HEK293 (cell line): ENCODE measurements around the gene BCR.

Source experiments
- FEZF1 ChIP-seq: fragments of 450-650 bp; formaldehyde crosslinking; IDR thresholded peaks from 2 replicates; pipeline ENCODE4 v1.5.1; 2016; ENCODE audit warnings: missing biosample characterization, missing genetic modification characterization
- GLI4 ChIP-seq: fragments of 450-650 bp; formaldehyde crosslinking; IDR thresholded peaks from 2 replicates; pipeline ENCODE4 v1.5.1; 2016; ENCODE audit warnings: missing biosample characterization, missing genetic modification characterization
- KLF7 ChIP-seq: fragments of 450-650 bp; formaldehyde crosslinking; IDR thresholded peaks from 2 replicates; pipeline ENCODE4 v1.5.1; 2016; ENCODE audit warnings: missing biosample characterization, missing genetic modification characterization, borderline replicate concordance
- OVOL3 ChIP-seq: fragments of 450-650 bp; formaldehyde crosslinking; IDR thresholded peaks from 2 replicates; pipeline ENCODE4 v1.5.1; 2016; ENCODE audit warnings: missing biosample characterization, missing genetic modification characterization
- SP3 ChIP-seq: fragments of 450-650 bp; formaldehyde crosslinking; IDR thresholded peaks from 2 replicates; pipeline ENCODE4 v1.5.1; 2016; ENCODE audit warnings: missing biosample characterization, missing genetic modification characterization
- YY1 ChIP-seq: fragments of 450-650 bp; formaldehyde crosslinking; IDR thresholded peaks from 2 replicates; pipeline ENCODE4 v1.5.1; 2018; ENCODE audit warnings: missing biosample characterization, missing genetic modification characterization
- ZBTB21 ChIP-seq: fragments of 450-650 bp; formaldehyde crosslinking; IDR thresholded peaks from 2 replicates; pipeline ENCODE4 v1.5.1; 2017; ENCODE audit warnings: missing biosample characterization, missing genetic modification characterization
- ZBTB48 ChIP-seq: fragments of 450-650 bp; formaldehyde crosslinking; IDR thresholded peaks from 2 replicates; pipeline ENCODE4 v1.5.1; 2016; ENCODE audit warnings: missing biosample characterization, missing genetic modification characterization
- ZNF114 ChIP-seq: fragments of 450-650 bp; formaldehyde crosslinking; IDR thresholded peaks from 2 replicates; pipeline ENCODE4 v1.5.0; 2017; ENCODE audit warnings: missing biosample characterization, missing genetic modification characterization
- ZNF132 ChIP-seq: fragments of 450-650 bp; formaldehyde crosslinking; IDR thresholded peaks from 2 replicates; pipeline ENCODE4 v1.5.1; 2017; ENCODE audit warnings: missing biosample characterization, missing genetic modification characterization, borderline replicate concordance
- ZNF2 ChIP-seq: fragments of 450-650 bp; formaldehyde crosslinking; IDR thresholded peaks from 2 replicates; pipeline ENCODE4 v1.5.1; 2016; ENCODE audit warnings: missing biosample characterization, missing genetic modification characterization
- ZNF266 ChIP-seq: fragments of 450-650 bp; formaldehyde crosslinking; IDR thresholded peaks from 2 replicates; pipeline ENCODE4 v1.5.1; 2016; ENCODE audit warnings: missing biosample characterization, missing genetic modification characterization, low read depth
- ZNF324 ChIP-seq: fragments of 450-650 bp; formaldehyde crosslinking; IDR thresholded peaks from 2 replicates; pipeline ENCODE4 v1.5.1; 2016; ENCODE audit warnings: missing biosample characterization, missing genetic modification characterization
- ZNF391 ChIP-seq: fragments of 450-650 bp; formaldehyde crosslinking; IDR thresholded peaks from 2 replicates; pipeline ENCODE4 v1.5.1; 2016; ENCODE audit warnings: low read depth, missing biosample characterization, missing genetic modification characterization, borderline replicate concordance
- ZNF404 ChIP-seq: fragments of 450-650 bp; formaldehyde crosslinking; IDR thresholded peaks from 2 replicates; pipeline ENCODE4 v1.5.1; 2017; ENCODE audit warnings: missing biosample characterization, missing genetic modification characterization
- ZNF555 ChIP-seq: fragments of 450-650 bp; formaldehyde crosslinking; conservative IDR thresholded peaks from 2 replicates; pipeline ENCODE4 v1.5.1; 2017; ENCODE audit warnings: missing biosample characterization, mild to moderate bottlenecking, missing genetic modification characterization, inconsistent platforms
- ZNF768 ChIP-seq: fragments of 450-650 bp; formaldehyde crosslinking; IDR thresholded peaks from 2 replicates; pipeline ENCODE4 v1.5.1; 2018; ENCODE audit warnings: missing biosample characterization, mild to moderate bottlenecking, missing genetic modification characterization
- TF ChIP-seq, protein P1 (sequence below): fragments of 450-650 bp; formaldehyde crosslinking; IDR thresholded peaks from 2 replicates; pipeline ENCODE4 v1.5.1; 2016; ENCODE audit warnings: missing biosample characterization, missing genetic modification characterization
- TF ChIP-seq, protein P2 (sequence below): fragments of 450-650 bp; formaldehyde crosslinking; IDR thresholded peaks from 2 replicates; pipeline ENCODE4 v1.5.1; 2016; ENCODE audit warnings: missing biosample characterization, missing genetic modification characterization
- TF ChIP-seq, protein P3 (sequence below): fragments of 450-650 bp; formaldehyde crosslinking; IDR thresholded peaks from 2 replicates; pipeline ENCODE4 v1.5.1; 2016; ENCODE audit warnings: missing biosample characterization, missing genetic modification characterization
- TF ChIP-seq, protein P4 (sequence below): fragments of 450-650 bp; formaldehyde crosslinking; IDR thresholded peaks from 2 replicates; pipeline ENCODE4 v1.5.1; 2017; ENCODE audit warnings: missing biosample characterization, missing genetic modification characterization
- TF ChIP-seq, protein P5 (sequence below): fragments of 450-650 bp; formaldehyde crosslinking; IDR thresholded peaks from 2 replicates; pipeline ENCODE4 v1.5.1; 2017; ENCODE audit warnings: missing biosample characterization, mild to moderate bottlenecking, missing genetic modification characterization, moderate library complexity
- TF ChIP-seq, protein P6 (sequence below): fragments of 450-650 bp; formaldehyde crosslinking; IDR thresholded peaks from 2 replicates; pipeline ENCODE4 v1.5.1; 2017; ENCODE audit warnings: missing biosample characterization, missing genetic modification characterization
- TF ChIP-seq, protein P7 (sequence below): fragments of 450-650 bp; formaldehyde crosslinking; optimal IDR thresholded peaks from 2 replicates; pipeline ENCODE3; 2016; ENCODE audit warnings: missing biosample characterization, mild to moderate bottlenecking, missing genetic modification characterization
- TF ChIP-seq, protein P8 (sequence below): fragments of 450-650 bp; formaldehyde crosslinking; IDR thresholded peaks from 2 replicates; pipeline ENCODE4 v1.5.1; 2017; ENCODE audit warnings: missing biosample characterization, missing genetic modification characterization

The BCR gene

DNA sequence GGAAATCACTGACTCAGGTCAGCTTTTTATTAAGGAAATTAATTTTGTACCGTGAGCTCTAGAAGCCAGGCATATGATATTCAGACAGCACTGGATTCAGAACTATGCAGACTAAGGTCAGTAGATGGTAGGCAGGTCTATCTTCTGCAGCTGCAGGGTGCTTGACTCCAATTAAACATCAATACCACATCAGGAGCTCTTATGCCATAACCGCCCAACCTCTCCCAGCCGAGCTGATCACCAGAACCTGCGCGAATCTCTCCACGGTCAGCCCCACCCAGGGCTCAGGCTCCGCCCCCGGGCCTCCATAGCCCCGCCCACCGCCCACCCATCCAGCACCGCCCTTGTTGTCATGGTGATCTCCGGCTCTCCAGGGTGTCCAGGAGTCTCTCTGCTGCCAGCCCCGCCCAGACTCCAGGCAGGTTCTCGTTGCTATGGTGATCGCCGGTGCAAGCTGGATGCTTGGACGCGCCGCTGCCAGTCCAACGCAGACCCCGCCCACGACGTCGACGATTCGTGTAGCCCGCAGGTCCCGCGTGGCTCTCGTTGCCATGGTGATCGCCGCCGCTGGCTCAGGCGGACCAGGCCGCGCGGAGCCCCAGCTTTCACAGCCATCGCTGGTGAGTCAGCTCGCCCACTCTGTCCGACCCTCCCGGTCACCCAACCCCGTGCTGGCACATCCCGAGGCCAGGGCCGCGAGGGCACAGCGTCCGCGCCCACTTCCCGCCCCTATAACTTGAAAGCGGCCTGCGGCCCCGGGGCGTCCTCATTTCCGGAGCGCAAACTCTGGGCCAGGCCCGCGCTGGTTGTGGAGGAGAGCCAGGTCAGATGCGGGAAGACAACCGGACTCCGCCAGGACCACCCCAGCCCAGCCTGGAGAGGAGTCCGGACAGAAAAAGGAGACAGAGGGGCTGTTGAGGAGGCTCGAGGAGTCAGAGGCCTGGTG is 35.1 kb upstream of the BCR start, which contains the start of gene RAB36 (continued):
- TF ChIP-seq, protein P1, sequence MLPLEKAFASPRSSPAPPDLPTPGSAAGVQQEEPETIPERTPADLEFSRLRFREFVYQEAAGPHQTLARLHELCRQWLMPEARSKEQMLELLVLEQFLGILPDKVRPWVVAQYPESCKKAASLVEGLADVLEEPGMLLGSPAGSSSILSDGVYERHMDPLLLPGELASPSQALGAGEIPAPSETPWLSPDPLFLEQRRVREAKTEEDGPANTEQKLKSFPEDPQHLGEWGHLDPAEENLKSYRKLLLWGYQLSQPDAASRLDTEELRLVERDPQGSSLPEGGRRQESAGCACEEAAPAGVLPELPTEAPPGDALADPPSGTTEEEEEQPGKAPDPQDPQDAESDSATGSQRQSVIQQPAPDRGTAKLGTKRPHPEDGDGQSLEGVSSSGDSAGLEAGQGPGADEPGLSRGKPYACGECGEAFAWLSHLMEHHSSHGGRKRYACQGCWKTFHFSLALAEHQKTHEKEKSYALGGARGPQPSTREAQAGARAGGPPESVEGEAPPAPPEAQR, result no peak
- TF ChIP-seq GLI4 (tag by site-specific recombination) (no peak), FEZF1 (tag by site-specific recombination) (no peak), OVOL3 (no peak), ZBTB48 (no peak), ZNF324 (tag by site-specific recombination) (no peak), KLF7 (tag by site-specific recombination) (no peak; the same call in 1 of the 2 replicates), ZNF391 (tag by site-specific recombination) (no peak), ZNF555 (no peak), ZNF132 (tag by site-specific recombination) (no peak), ZNF404 (tag by site-specific recombination) (no peak), ZNF768 (tag by site-specific recombination) (no peak; the same call in 1 of the 2 replicates), ZBTB21 (tag by site-specific recombination) (no peak), YY1 (tag by site-specific recombination) (peak; percentile 42; the same call in 1 of the 2 replicates), SP3 (peak; percentile 91), ZNF2 (tag by site-specific recombination) (0 out of 2 replicates have a peak, but pooled peaks have one; percentile 33), ZNF114 (tag by site-specific recombination) (no peak), ZNF266 (tag by site-specific recombination) (no peak)
- TF ChIP-seq, protein P2, sequence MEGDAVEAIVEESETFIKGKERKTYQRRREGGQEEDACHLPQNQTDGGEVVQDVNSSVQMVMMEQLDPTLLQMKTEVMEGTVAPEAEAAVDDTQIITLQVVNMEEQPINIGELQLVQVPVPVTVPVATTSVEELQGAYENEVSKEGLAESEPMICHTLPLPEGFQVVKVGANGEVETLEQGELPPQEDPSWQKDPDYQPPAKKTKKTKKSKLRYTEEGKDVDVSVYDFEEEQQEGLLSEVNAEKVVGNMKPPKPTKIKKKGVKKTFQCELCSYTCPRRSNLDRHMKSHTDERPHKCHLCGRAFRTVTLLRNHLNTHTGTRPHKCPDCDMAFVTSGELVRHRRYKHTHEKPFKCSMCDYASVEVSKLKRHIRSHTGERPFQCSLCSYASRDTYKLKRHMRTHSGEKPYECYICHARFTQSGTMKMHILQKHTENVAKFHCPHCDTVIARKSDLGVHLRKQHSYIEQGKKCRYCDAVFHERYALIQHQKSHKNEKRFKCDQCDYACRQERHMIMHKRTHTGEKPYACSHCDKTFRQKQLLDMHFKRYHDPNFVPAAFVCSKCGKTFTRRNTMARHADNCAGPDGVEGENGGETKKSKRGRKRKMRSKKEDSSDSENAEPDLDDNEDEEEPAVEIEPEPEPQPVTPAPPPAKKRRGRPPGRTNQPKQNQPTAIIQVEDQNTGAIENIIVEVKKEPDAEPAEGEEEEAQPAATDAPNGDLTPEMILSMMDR (tag by site-specific recombination), result no peak
- TF ChIP-seq, protein P3, sequence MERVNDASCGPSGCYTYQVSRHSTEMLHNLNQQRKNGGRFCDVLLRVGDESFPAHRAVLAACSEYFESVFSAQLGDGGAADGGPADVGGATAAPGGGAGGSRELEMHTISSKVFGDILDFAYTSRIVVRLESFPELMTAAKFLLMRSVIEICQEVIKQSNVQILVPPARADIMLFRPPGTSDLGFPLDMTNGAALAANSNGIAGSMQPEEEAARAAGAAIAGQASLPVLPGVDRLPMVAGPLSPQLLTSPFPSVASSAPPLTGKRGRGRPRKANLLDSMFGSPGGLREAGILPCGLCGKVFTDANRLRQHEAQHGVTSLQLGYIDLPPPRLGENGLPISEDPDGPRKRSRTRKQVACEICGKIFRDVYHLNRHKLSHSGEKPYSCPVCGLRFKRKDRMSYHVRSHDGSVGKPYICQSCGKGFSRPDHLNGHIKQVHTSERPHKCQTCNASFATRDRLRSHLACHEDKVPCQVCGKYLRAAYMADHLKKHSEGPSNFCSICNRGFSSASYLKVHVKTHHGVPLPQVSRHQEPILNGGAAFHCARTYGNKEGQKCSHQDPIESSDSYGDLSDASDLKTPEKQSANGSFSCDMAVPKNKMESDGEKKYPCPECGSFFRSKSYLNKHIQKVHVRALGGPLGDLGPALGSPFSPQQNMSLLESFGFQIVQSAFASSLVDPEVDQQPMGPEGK (tag by site-specific recombination), result 0 out of 2 replicates have a peak, but pooled peaks have one; percentile 59
- TF ChIP-seq, protein P4, sequence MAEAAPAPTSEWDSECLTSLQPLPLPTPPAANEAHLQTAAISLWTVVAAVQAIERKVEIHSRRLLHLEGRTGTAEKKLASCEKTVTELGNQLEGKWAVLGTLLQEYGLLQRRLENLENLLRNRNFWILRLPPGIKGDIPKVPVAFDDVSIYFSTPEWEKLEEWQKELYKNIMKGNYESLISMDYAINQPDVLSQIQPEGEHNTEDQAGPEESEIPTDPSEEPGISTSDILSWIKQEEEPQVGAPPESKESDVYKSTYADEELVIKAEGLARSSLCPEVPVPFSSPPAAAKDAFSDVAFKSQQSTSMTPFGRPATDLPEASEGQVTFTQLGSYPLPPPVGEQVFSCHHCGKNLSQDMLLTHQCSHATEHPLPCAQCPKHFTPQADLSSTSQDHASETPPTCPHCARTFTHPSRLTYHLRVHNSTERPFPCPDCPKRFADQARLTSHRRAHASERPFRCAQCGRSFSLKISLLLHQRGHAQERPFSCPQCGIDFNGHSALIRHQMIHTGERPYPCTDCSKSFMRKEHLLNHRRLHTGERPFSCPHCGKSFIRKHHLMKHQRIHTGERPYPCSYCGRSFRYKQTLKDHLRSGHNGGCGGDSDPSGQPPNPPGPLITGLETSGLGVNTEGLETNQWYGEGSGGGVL (tag by site-specific recombination), result no peak
- TF ChIP-seq, protein P5, sequence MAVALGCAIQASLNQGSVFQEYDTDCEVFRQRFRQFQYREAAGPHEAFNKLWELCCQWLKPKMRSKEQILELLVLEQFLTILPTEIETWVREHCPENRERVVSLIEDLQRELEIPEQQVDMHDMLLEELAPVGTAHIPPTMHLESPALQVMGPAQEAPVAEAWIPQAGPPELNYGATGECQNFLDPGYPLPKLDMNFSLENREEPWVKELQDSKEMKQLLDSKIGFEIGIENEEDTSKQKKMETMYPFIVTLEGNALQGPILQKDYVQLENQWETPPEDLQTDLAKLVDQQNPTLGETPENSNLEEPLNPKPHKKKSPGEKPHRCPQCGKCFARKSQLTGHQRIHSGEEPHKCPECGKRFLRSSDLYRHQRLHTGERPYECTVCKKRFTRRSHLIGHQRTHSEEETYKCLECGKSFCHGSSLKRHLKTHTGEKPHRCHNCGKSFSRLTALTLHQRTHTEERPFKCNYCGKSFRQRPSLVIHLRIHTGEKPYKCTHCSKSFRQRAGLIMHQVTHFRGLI (tag by site-specific recombination), result no peak
- TF ChIP-seq, protein P6, sequence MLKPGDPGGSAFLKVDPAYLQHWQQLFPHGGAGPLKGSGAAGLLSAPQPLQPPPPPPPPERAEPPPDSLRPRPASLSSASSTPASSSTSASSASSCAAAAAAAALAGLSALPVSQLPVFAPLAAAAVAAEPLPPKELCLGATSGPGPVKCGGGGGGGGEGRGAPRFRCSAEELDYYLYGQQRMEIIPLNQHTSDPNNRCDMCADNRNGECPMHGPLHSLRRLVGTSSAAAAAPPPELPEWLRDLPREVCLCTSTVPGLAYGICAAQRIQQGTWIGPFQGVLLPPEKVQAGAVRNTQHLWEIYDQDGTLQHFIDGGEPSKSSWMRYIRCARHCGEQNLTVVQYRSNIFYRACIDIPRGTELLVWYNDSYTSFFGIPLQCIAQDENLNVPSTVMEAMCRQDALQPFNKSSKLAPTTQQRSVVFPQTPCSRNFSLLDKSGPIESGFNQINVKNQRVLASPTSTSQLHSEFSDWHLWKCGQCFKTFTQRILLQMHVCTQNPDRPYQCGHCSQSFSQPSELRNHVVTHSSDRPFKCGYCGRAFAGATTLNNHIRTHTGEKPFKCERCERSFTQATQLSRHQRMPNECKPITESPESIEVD (tag by site-specific recombination), result no peak
- TF ChIP-seq, protein P7, sequence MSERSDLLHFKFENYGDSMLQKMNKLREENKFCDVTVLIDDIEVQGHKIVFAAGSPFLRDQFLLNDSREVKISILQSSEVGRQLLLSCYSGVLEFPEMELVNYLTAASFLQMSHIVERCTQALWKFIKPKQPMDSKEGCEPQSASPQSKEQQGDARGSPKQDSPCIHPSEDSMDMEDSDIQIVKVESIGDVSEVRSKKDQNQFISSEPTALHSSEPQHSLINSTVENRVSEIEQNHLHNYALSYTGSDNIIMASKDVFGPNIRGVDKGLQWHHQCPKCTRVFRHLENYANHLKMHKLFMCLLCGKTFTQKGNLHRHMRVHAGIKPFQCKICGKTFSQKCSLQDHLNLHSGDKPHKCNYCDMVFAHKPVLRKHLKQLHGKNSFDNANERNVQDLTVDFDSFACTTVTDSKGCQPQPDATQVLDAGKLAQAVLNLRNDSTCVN (tag by site-specific recombination), result peak; percentile 77
- TF ChIP-seq, protein P8, sequence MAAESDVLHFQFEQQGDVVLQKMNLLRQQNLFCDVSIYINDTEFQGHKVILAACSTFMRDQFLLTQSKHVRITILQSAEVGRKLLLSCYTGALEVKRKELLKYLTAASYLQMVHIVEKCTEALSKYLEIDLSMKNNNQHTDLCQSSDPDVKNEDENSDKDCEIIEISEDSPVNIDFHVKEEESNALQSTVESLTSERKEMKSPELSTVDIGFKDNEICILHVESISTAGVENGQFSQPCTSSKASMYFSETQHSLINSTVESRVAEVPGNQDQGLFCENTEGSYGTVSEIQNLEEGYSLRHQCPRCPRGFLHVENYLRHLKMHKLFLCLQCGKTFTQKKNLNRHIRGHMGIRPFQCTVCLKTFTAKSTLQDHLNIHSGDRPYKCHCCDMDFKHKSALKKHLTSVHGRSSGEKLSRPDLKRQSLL (tag by site-specific recombination), result peak; percentile 23; the same call in 1 of the 2 replicates
